K562 (cell line): ENCODE results near the gene AGFG2. TPM values are rescaled to one million over a fixed set of nuclear protein-coding genes. Genes with fewer than 3 reads are reported as not detected.

Experiments used
- ATAC-seq: fragments of 200-7000 bp; cut with Tn5 transposase; 3 replicates; pipeline ENCODE4 v1.9.1; 2020; ENCODE audit warnings: moderate library complexity
- BruUV-seq: library from RNA; stranded (reverse); fragments of 400-500 nt; replicated peaks from 2 replicates; lab custom pipeline; 2021; lab: Mats Ljungman, UMichigan
- CTCF ChIA-PET: fragments of 300-600 bp; formaldehyde crosslinking; extraction: SDS; loops from one replicate; lab custom pipeline; 2021; ENCODE audit warnings: low intra/inter-chr PET ratio; lab: Yijun Ruan, JAX
- POLR2A ChIA-PET: fragments of 300-600, 350-650 bp; sonication (Branson Sonifier 250); formaldehyde crosslinking; extraction: SDS; loops from one replicate; lab custom pipeline; 2021; ENCODE audit warnings: antibody characterized with exemption, inconsistent platforms; lab: Yijun Ruan, JAX
- DNase-seq, 4 experiments: peaks; one replicate each; pipeline versions ENCODE4 v3.0.0 to v3.0.0-alpha.2; 2011 to 2018; ENCODE audit warnings: low spot score in 3 of 4, mixed read lengths in 3 of 4; ENCODE audit errors: extremely low read depth in 1 of 4
- FAIRE-seq: peaks from 2 replicates; lab custom pipeline; 2011; peaks lifted over from hg19 to GRCh38; lab: Jason Lieb, UNC
- H2AFZ ChIP-seq: 2 replicates; pipeline ENCODE4 v1.6.0; 2011; ENCODE audit warnings: low read depth, low read length, control low read depth, inconsistent platforms
- H3K27ac ChIP-seq: fragments of 200-600 bp; 3 replicates; pipeline ENCODE4 v1.8.0; 2011; ENCODE audit warnings: low read depth, mild to moderate bottlenecking, control low read depth, inconsistent platforms, low read length, moderate library complexity, mixed read lengths; ENCODE audit errors: extremely low read depth
- H3K27me3 ChIP-seq, 2 experiments: fragments of 300-600 bp in 1 of 2; 2 replicates in 1 of 2; 3 replicates in 1 of 2; pipeline versions ENCODE4 v1.6.0 to v1.8.0; 2011; ENCODE audit warnings: inconsistent platforms in 2 of 2, low read length in 2 of 2, mild to moderate bottlenecking in 1 of 2, mixed read lengths in 1 of 2, moderate library complexity in 1 of 2; ENCODE audit not compliant: control insufficient read depth in 2 of 2, insufficient read depth in 2 of 2
- H3K36me3 ChIP-seq: fragments of 300-600 bp; 3 replicates; pipeline ENCODE4 v1.8.0; 2011; ENCODE audit warnings: mild to moderate bottlenecking, low read length, inconsistent platforms; ENCODE audit not compliant: control insufficient read depth, insufficient read depth
- H3K4me1 ChIP-seq, 2 experiments: fragments of 200-600 bp in 1 of 2; replicated peaks in 1 of 2; 2 replicates in 1 of 2; 3 replicates in 1 of 2; pipeline versions ENCODE4 v1.5.1 to v1.8.0; 2011; ENCODE audit warnings: inconsistent platforms in 2 of 2, low read length in 2 of 2, mild to moderate bottlenecking in 1 of 2, mixed read lengths in 1 of 2, moderate library complexity in 1 of 2; ENCODE audit not compliant: control insufficient read depth in 2 of 2, insufficient read depth in 2 of 2
- H3K4me2 ChIP-seq: 2 replicates; pipeline ENCODE4 v1.6.1; 2011; ENCODE audit warnings: low read length, control low read depth, inconsistent platforms, mixed read lengths; ENCODE audit not compliant: insufficient read depth
- H3K4me3 ChIP-seq: fragments of 200-600 bp; sonication (generic), shearing (Covaris generic); 2 replicates; pipeline ENCODE4 v1.5.1; 2016; ENCODE audit warnings: control low read depth, inconsistent platforms
- H3K79me2 ChIP-seq: fragments of 200-600 bp; 3 replicates; pipeline ENCODE4 v1.8.0; 2011; ENCODE audit warnings: low read length, inconsistent platforms; ENCODE audit not compliant: control insufficient read depth, insufficient read depth
- H3K9ac ChIP-seq, 2 experiments: 2 replicates each; pipeline versions ENCODE4 v1.6.0 to v1.6.1; 2011; ENCODE audit warnings: low read depth in 2 of 2, low read length in 2 of 2, control low read depth in 1 of 2, inconsistent platforms in 1 of 2, mild to moderate bottlenecking in 1 of 2, mixed read lengths in 1 of 2; ENCODE audit not compliant: insufficient read depth in 1 of 2
- H3K9me1 ChIP-seq: one replicate; pipeline ENCODE4 v1.6.0; 2011; ENCODE audit warnings: inconsistent platforms, mild to moderate bottlenecking, low read length, moderate library complexity; ENCODE audit not compliant: control insufficient read depth, insufficient read depth
- H3K9me3 ChIP-seq: replicated peaks from 2 replicates; pipeline ENCODE4 v1.5.1; 2011; ENCODE audit warnings: low read depth, low read length, inconsistent platforms; ENCODE audit not compliant: control insufficient read depth, insufficient read depth
- H4K20me1 ChIP-seq: replicated peaks from 2 replicates; pipeline ENCODE4 v1.6.1; 2011; ENCODE audit warnings: low read length, inconsistent platforms, mixed read lengths; ENCODE audit not compliant: control insufficient read depth, insufficient read depth
- ARID1B ChIP-seq: fragments of 450-650 bp; IDR thresholded peaks from 2 replicates; pipeline ENCODE4 v1.6.1; 2016; ENCODE audit warnings: antibody characterized with exemption, mild to moderate bottlenecking, inconsistent platforms
- BCOR ChIP-seq: fragments of 450-650 bp; IDR thresholded peaks from 2 replicates; pipeline ENCODE4 v1.6.1; 2016
- C11orf30 ChIP-seq: fragments of 450-650 bp; IDR thresholded peaks from 2 replicates; pipeline ENCODE4 v1.6.1; 2016; ENCODE audit warnings: low read depth, mild to moderate bottlenecking
- DPF2 ChIP-seq: fragments of 450-650 bp; IDR thresholded peaks from 2 replicates; pipeline ENCODE4 v1.6.1; 2016
- HDGF ChIP-seq: fragments of 450-650 bp; IDR thresholded peaks from 2 replicates; pipeline ENCODE4 v1.6.1; 2016
- HLTF ChIP-seq: fragments of 450-650 bp; IDR thresholded peaks from 2 replicates; pipeline ENCODE4 v1.6.1; 2016
- HOXB6 ChIP-seq: fragments of 250-450 bp; sonication (Bioruptor Pico); IDR thresholded peaks from 2 replicates; pipeline ENCODE4 v1.5.1; 2022; ENCODE audit warnings: mild to moderate bottlenecking, borderline replicate concordance
- MAFG ChIP-seq: fragments of 450-650 bp; conservative IDR thresholded peaks from 2 replicates; pipeline ENCODE4 v1.6.1; 2016; ENCODE audit warnings: missing genetic modification characterization, missing compliant biosample characterization
- MITF ChIP-seq: IDR thresholded peaks from 2 replicates; pipeline ENCODE4 v1.6.1; 2014; ENCODE audit warnings: antibody characterized with exemption
- MLLT1 ChIP-seq, 2 experiments: fragments of 450-650 bp; IDR thresholded peaks; 2 replicates each; pipeline ENCODE4 v1.6.1; 2016
- NKRF ChIP-seq: fragments of 450-650 bp; IDR thresholded peaks from 2 replicates; pipeline ENCODE4 v1.6.1; 2016; ENCODE audit warnings: borderline replicate concordance
- SMARCA4 ChIP-seq: fragments of 450-650 bp; IDR thresholded peaks from 2 replicates; pipeline ENCODE4 v1.6.1; 2016
- SMARCE1 ChIP-seq: fragments of 450-650 bp; IDR thresholded peaks from 2 replicates; pipeline ENCODE4 v1.7.1; 2016; ENCODE audit warnings: mild to moderate bottlenecking
- ZNF121 ChIP-seq: sonication (generic); formaldehyde crosslinking; conservative IDR thresholded peaks from 2 replicates; pipeline ENCODE4 v1.8.0; 2022; ENCODE audit warnings: missing genetic modification reagents
- ZNF134 ChIP-seq: fragments of 250-450 bp; sonication (Bioruptor Pico); conservative IDR thresholded peaks from 2 replicates; pipeline ENCODE4 v1.4.0; 2020
- ZNF316 ChIP-seq: fragments of 450-650 bp; IDR thresholded peaks from 2 replicates; pipeline ENCODE4 v1.6.1; 2016
- ZNF384 ChIP-seq: IDR thresholded peaks from 2 replicates; pipeline ENCODE4 v1.6.1; 2012; ENCODE audit warnings: low read depth, low read length, improper control_type of control experiment
- ZNF449 ChIP-seq: fragments of 250-450 bp; sonication (Bioruptor Pico); IDR thresholded peaks from 2 replicates; pipeline ENCODE4 v1.8.0; 2022; ENCODE audit warnings: moderate library complexity, mild to moderate bottlenecking, inconsistent platforms
- WGBS: fragments of 100-300 bp; shearing (Covaris generic); methylation state at CpG from one replicate; pipeline ENCODE4 v1.1.6; 2016; ENCODE audit warnings: low coverage, mixed read lengths; ENCODE audit not compliant: insufficient coverage; ENCODE audit errors: missing lambda C conversion rate; 5-methylcytosine and 5-hydroxymethylcytosine counted together
- in situ Hi-C: fragments of 300-500 bp; cut with MboI; formaldehyde crosslinking; loops from 4 replicates; pipeline ENCODE4 v1.15.0; 2018; ENCODE audit warnings: inconsistent platforms, mixed read lengths
- intact Hi-C: fragments of 100-400 bp; cut with micrococcal nuclease; formaldehyde crosslinking; loops from 2 replicates; pipeline ENCODE4 v1.14.2; 2022
- polyA plus RNA-seq, 8 experiments: library from polyadenylated mRNA; depleted of rRNA in 4 of 8; stranded (reverse) in 5 of 8; unstranded in 3 of 8; fragments of >200 nt; fragmentation: Nextera tagmentation in 2 of 8; fragmentation: Illumina TruSeq in 1 of 8; extraction: Ambion mirVana in 2 of 8; extraction: Trizol in 1 of 8; gene quantifications; 2 replicates each; pipeline versions ENCODE4 v1.2.1 to v1.2.3, GENCODE V29; 2011 to 2014; ENCODE audit warnings: inconsistent platforms in 1 of 8, missing spikeins in 1 of 8
- total RNA-seq, 7 experiments: library from RNA; depleted of rRNA in 6 of 7; stranded (reverse); fragments of >200 nt in 6 of 7; fragmentation: Illumina TruSeq in 2 of 7; extraction: Trizol in 2 of 7; gene quantifications; 2 replicates each; pipeline versions ENCODE4 v1.2.1 to v1.2.3, GENCODE V29; 2011 to 2021; ENCODE audit warnings: low replicate concordance in 1 of 7

AGFG2 gene
- total and polyA plus RNA-seq, 9 of the 15 experiments (the other 6 are each of a cell fraction or from before 2014, with no cell fraction given), result 0.31 to 23.1 (median 6.5) TPM

GRCh38 chr7:100513212-100513810, 25.7 kb upstream of the AGFG2 start:
- in situ Hi-C loops (no loop called here), intact Hi-C loops (no loop called here)
- Histone ChIP-seq H3K36me3 (no peaks in the 10 kb centered on the region), H3K27me3 (no peaks in the 10 kb centered on the region), H3K9me3 (no peaks in the 10 kb centered on the region), H3K9me1 (no peaks in the 10 kb centered on the region), H3K4me1 (peaks cover 24 to 31% of the 10 kb centered on the region in 2 experiments; a peak in 4 of 5 replicates), H3K27ac (no peak overlapping the region; the same call in 2 of the 3 replicates), H3K4me3 (no peak overlapping the region), H3K9ac (0 out of 4 replicates have a peak overlapping the region, but pooled peaks of 1 of the 2 experiments have one; percentile 16), H4K20me1 (no peaks in the 10 kb centered on the region), H3K79me2 (no peaks in the 10 kb centered on the region), H2AFZ (peak overlapping the region; percentile 37), H3K4me2 (no peak overlapping the region)
- WGBS, result 56% methylated on average over 8 of the region's 9 CpGs
- ATAC-seq, result no peak
- no TSS peak for BruUV-seq
- ChIA-PET CTCF (interaction anchor here (0.7 kb wide), 1 partner anchor 28 kb away, joined by 4 read pairs; no protein-coding TSS in a partner anchor), POLR2A (interaction anchor here (0.6 to 1.4 kb wide), 2 partner anchors 23 to 78 kb away, joined by 3 to 4 read pairs; no protein-coding TSS in a partner anchor)
- DNase-seq, result no peak
- TF ChIP-seq C11orf30, result no peak
- no peak for TF ChIP-seq ZNF134 (CRISPR knock-in tag)
- peak; percentile 50; the same call in 1 of the 2 replicates for TF ChIP-seq SMARCE1
- peak; percentile 40; the same call in 1 of the 2 replicates for TF ChIP-seq HDGF
- TF ChIP-seq DPF2, result peak; percentile 45; the same call in 1 of the 2 replicates
- TF ChIP-seq MLLT1 (IDR thresholded peaks at IDR 0.05), result 0 out of 4 replicates have a peak, but pooled peaks of 1 of the 2 experiments have one; percentile 20
- 0 out of 2 replicates have a peak, but pooled peaks have one; percentile 13 for TF ChIP-seq MAFG (tag)
- no peak for TF ChIP-seq ZNF449 (CRISPR knock-in tag)
- peak; percentile 18; the same call in 1 of the 2 replicates for TF ChIP-seq ARID1B
- TF ChIP-seq ZNF384, result peak; percentile 89
- TF ChIP-seq HOXB6 (CRISPR knock-in tag), result no peak
- TF ChIP-seq NKRF, result 0 out of 2 replicates have a peak, but pooled peaks have one; percentile 10
- peak; percentile 48; the same call in 1 of the 2 replicates for TF ChIP-seq SMARCA4
- peak; percentile 3; the same call in 1 of the 2 replicates for TF ChIP-seq ZNF316
- no peak for TF ChIP-seq MITF
- TF ChIP-seq ZNF121 (CRISPR knock-in tag), result peak; percentile 71
- 0 out of 2 replicates have a peak, but pooled peaks have one; percentile 21 for TF ChIP-seq HLTF
- peak; percentile 70; the same call in 1 of the 2 replicates for TF ChIP-seq BCOR
- FAIRE-seq, result no peak
